ENCODE measurements around the gene NELL1.
A peak's percentile ranks its signal among the peaks of the same experiment; 100 is the strongest.

Gene NELL1

GRCh38 chr11:20672575-20672974 lies 3.2 kb downstream of the NELL1 start:
- peak; percentile 34 for TF ChIP-seq CTCF (IDR thresholded peaks at IDR 0.05; ENCODE audit: low read length, missing control alignments)
- peak; percentile 10 for DNase-seq (ENCODE audit: low read depth)
- no peak overlapping the region for H3K4me3 ChIP-seq (replicated peaks; ENCODE audit: low read depth, low read length)

- no peak overlapping the region for H3K4me3 ChIP-seq (replicated peaks; ENCODE audit: low read depth, low read length)
- no peak for DNase-seq (ENCODE audit: low read depth)
- TF ChIP-seq CTCF (IDR thresholded peaks at IDR 0.05; ENCODE audit: low read length, missing control alignments), result no peak
These were observed 7.3 kb downstream of the NELL1 start for GRCh38 chr11:20676658-20677057.

GRCh38 chr11:20688761-20689160 lies 19.4 kb downstream of the NELL1 start:
- no peak for DNase-seq (ENCODE audit: low read depth)
- no peak for TF ChIP-seq CTCF (IDR thresholded peaks at IDR 0.05; ENCODE audit: low read length, missing control alignments)
- no peak overlapping the region for H3K4me3 ChIP-seq (replicated peaks; ENCODE audit: low read depth, low read length)

GRCh38 chr11:20707876-20708275 lies 38.5 kb downstream of the NELL1 start:
- no peak for TF ChIP-seq CTCF (IDR thresholded peaks at IDR 0.05; ENCODE audit: low read length, missing control alignments)

GRCh38 chr11:20712912-20713311 lies 43.5 kb downstream of the NELL1 start:
- TF ChIP-seq CTCF (IDR thresholded peaks at IDR 0.05; ENCODE audit: low read length, missing control alignments), result no peak
- H3K4me3 ChIP-seq (replicated peaks; ENCODE audit: low read depth, low read length), result no peak overlapping the region
- no peak for DNase-seq (ENCODE audit: low read depth)

More at GRCh38 chr11:20707876-20708275, 38.5 kb downstream of the NELL1 start:
- DNase-seq (ENCODE audit: low read depth), result no peak
- H3K4me3 ChIP-seq (replicated peaks; ENCODE audit: low read depth, low read length), result no peak overlapping the region

- no peak for DNase-seq (ENCODE audit: low read depth)
- H3K4me3 ChIP-seq (replicated peaks; ENCODE audit: low read depth, low read length), result no peak overlapping the region
- TF ChIP-seq CTCF (IDR thresholded peaks at IDR 0.05; ENCODE audit: low read length, missing control alignments), result no peak
These were observed 46.1 kb downstream of the NELL1 start for GRCh38 chr11:20715464-20715863.

GRCh38 chr11:20715931-20716330 lies 46.5 kb downstream of the NELL1 start:
- no peak for DNase-seq (ENCODE audit: low read depth)
- H3K4me3 ChIP-seq (replicated peaks; ENCODE audit: low read depth, low read length), result no peak overlapping the region
- TF ChIP-seq CTCF (IDR thresholded peaks at IDR 0.05; ENCODE audit: low read length, missing control alignments), result no peak
